AG09309 (cell line): ENCODE measurements around the gene VPS52.

Experiments used
- DNase-seq: peaks from one replicate; pipeline ENCODE4 v3.0.0-alpha.2; 2010; ENCODE audit warnings: low read depth
- H3K4me3 ChIP-seq: 2 replicates; pipeline ENCODE4 v1.5.1; 2011; ENCODE audit warnings: mild to moderate bottlenecking, low read depth, low read length, moderate library complexity; ENCODE audit not compliant: control insufficient read depth
- CTCF ChIP-seq: IDR thresholded peaks from 2 replicates; pipeline ENCODE4 v1.5.1; 2011; ENCODE audit warnings: mild to moderate bottlenecking, low read depth, low read length, inconsistent platforms; ENCODE audit not compliant: insufficient read depth, control insufficient read depth; ENCODE audit errors: missing control alignments

The VPS52 gene, protein sequence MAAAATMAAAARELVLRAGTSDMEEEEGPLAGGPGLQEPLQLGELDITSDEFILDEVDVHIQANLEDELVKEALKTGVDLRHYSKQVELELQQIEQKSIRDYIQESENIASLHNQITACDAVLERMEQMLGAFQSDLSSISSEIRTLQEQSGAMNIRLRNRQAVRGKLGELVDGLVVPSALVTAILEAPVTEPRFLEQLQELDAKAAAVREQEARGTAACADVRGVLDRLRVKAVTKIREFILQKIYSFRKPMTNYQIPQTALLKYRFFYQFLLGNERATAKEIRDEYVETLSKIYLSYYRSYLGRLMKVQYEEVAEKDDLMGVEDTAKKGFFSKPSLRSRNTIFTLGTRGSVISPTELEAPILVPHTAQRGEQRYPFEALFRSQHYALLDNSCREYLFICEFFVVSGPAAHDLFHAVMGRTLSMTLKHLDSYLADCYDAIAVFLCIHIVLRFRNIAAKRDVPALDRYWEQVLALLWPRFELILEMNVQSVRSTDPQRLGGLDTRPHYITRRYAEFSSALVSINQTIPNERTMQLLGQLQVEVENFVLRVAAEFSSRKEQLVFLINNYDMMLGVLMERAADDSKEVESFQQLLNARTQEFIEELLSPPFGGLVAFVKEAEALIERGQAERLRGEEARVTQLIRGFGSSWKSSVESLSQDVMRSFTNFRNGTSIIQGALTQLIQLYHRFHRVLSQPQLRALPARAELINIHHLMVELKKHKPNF

DNA sequence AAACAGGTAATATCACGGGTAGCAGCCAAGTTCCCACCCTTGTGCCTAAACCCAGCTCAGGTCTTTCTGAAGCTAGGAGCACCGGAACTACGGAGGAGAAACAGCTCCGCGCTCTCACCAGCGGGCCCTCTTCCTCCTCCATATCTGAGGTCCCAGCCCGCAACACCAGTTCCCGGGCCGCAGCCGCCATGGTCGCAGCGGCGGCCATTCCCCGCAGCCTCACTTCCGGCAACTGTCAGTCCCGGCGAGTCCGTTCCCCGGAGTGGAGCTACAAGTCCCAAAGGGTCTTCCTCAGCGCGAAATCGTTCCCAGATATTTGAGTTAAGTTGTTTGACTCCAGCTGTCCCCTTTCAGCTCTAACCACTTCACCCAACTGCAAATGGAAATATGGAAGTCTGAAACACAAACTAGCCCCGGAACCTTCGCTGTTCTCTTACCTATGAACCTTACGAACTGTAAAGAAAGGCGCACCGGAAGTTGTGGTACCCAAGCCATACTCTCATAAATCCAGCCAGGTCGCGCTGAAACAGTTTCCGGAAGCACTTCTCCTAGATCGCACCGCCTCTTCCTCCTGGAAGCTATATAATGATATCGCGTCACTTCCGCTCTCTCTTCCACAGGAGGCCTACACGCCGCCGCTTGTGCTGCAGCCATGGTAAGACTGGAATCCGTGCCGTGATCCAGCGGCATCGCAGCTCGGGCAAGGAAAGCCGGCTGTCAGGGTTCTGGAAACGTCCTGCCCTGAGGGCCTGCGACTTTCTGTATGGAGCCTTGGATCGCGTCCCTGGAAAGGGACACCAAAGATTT is at the start of gene VPS52, which contains the start of gene RPS18:
Gene VPS52 (minus strand): TSS at position 409 of the 807 bp plus-strand sequence. CDS start 201 bp downstream, at position 208.
Gene RPS18 (plus strand): TSS at position 608 of the 807 bp plus-strand sequence. CDS start 45 bp downstream, at position 653.
- DNase-seq, result peak; percentile 98
- TF ChIP-seq CTCF, result no peak

GRCh38 chr6:33321227-33321626 is 49.6 kb upstream of the VPS52 start:
- DNase-seq, result no peak
- no peak overlapping the region for H3K4me3 ChIP-seq
- TF ChIP-seq CTCF, result no peak

More for the DNA sequence above, at the start of gene VPS52, which contains the start of gene RPS18:
- peak within 1 kb of the TSS; percentile 90 for H3K4me3 ChIP-seq

DNA sequence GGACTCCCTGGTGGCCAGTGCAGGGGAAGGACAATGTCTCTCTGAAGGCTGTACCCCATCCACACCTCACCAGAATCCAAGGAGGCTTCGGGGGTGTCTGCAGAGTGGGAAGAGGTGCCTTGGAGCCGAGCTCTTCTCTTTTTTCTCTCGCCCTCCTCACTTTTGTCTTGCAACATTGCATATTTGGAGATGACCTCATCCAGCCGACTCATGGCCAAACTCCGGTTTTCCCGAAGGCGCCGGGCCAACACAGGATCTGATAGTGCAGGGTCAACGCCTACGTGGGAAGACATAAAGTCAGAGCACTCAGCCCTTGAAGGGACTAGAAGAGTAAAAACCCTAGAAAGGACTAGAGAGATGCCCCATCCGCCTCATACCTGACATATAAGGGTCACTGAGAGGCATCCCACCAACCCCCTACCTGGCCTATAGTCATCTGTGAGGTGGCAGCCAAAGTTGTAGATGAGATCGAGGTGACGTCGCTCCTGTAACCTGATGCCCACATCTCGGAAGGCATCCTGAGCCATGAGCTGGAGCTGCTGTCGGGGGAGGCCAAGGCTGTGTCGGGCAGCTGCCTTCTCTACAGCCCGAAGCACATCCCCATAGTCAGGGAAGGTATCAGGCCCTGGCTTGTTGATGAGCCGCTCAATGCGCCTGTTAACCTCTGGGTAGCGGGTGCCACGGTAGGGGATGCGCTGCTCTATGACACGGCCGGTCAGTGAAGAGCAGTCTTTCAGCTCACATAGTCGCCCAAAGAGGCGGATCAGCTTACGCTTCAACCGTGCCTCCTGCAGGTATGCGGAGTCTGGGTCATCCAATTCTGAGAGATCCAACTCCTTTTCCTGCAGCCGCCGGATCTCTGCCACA is 48.9 kb upstream of the VPS52 start:
- DNase-seq, result no peak
- no peak for TF ChIP-seq CTCF
- H3K4me3 ChIP-seq, result peak overlapping the region; percentile 19

GRCh38 chr6:33319939-33320314 is 48.3 kb upstream of the VPS52 start:
- TF ChIP-seq CTCF, result no peak
- peak overlapping the region; percentile 19 for H3K4me3 ChIP-seq
- DNase-seq, result no peak

- DNase-seq, result no peak
- peak overlapping the region; percentile 57 for H3K4me3 ChIP-seq
- TF ChIP-seq CTCF, result no peak
Observed at GRCh38 chr6:33318426-33319073, 46.9 kb upstream of the VPS52 start.
